ENCODE data around the gene ENO2.

Gene ENO2

GRCh38 chr12:6917491-6918231 lies 3.3 kb downstream of the ENO2 start:
- Histone ChIP-seq H3K4me3 (ENCODE audit: low read depth, low read length) (no peak overlapping the region), H3K9ac (ENCODE audit: low read length) (no peak overlapping the region), H3K27ac (ENCODE audit: low read depth, low read length) (no peak overlapping the region), H3K36me3 (ENCODE audit: control insufficient read depth, insufficient read depth, low read length) (peaks cover 50% of the 10 kb centered on the region), H3K9me3 (ENCODE audit: control insufficient read depth, insufficient read depth, low read depth, low read length) (no peaks in the 10 kb centered on the region), H3K4me1 (ENCODE audit: control insufficient read depth, insufficient read depth, low read length) (peaks cover 37% of the 10 kb centered on the region), H3K27me3 (ENCODE audit: control insufficient read depth, insufficient read depth, low read length) (peaks cover 4% of the 10 kb centered on the region; the same call in 1 of the 2 replicates)

GRCh38 chr12:6919588-6919987 lies 5.2 kb downstream of the ENO2 start:
- H3K9ac ChIP-seq (ENCODE audit: low read length), result no peak overlapping the region
- H3K36me3 ChIP-seq (ENCODE audit: control insufficient read depth, insufficient read depth, low read length), result peaks cover 61% of the 10 kb centered on the region
- H3K9me3 ChIP-seq (ENCODE audit: control insufficient read depth, insufficient read depth, low read depth, low read length), result no peaks in the 10 kb centered on the region
- H3K4me1 ChIP-seq (ENCODE audit: control insufficient read depth, insufficient read depth, low read length), result peaks cover 24% of the 10 kb centered on the region
- H3K4me3 ChIP-seq (ENCODE audit: low read depth, low read length), result no peak overlapping the region
- H3K27ac ChIP-seq (ENCODE audit: low read depth, low read length), result no peak overlapping the region
- H3K27me3 ChIP-seq (ENCODE audit: control insufficient read depth, insufficient read depth, low read length), result peaks cover 4% of the 10 kb centered on the region; the same call in 1 of the 2 replicates

- H3K9ac ChIP-seq (ENCODE audit: low read length), result no peak overlapping the region
- H3K27me3 ChIP-seq (ENCODE audit: control insufficient read depth, insufficient read depth, low read length), result no peaks in the 10 kb centered on the region
- H3K4me3 ChIP-seq (ENCODE audit: low read depth, low read length), result no peak overlapping the region
- no peak overlapping the region for H3K27ac ChIP-seq (ENCODE audit: low read depth, low read length)
- peaks cover 56% of the 10 kb centered on the region for H3K36me3 ChIP-seq (ENCODE audit: control insufficient read depth, insufficient read depth, low read length)
- peaks cover 28% of the 10 kb centered on the region for H3K4me1 ChIP-seq (ENCODE audit: control insufficient read depth, insufficient read depth, low read length)
- no peaks in the 10 kb centered on the region for H3K9me3 ChIP-seq (ENCODE audit: control insufficient read depth, insufficient read depth, low read depth, low read length)
These were observed 7.2 kb downstream of the ENO2 start for GRCh38 chr12:6921539-6921938.

GRCh38 chr12:6921996-6922946 lies 7.9 kb downstream of the ENO2 start:
- Histone ChIP-seq H3K27me3 (ENCODE audit: control insufficient read depth, insufficient read depth, low read length) (no peaks in the 10 kb centered on the region), H3K36me3 (ENCODE audit: control insufficient read depth, insufficient read depth, low read length) (peaks cover 48% of the 10 kb centered on the region), H3K4me1 (ENCODE audit: control insufficient read depth, insufficient read depth, low read length) (peaks cover 20% of the 10 kb centered on the region), H3K27ac (ENCODE audit: low read depth, low read length) (no peak overlapping the region), H3K9ac (ENCODE audit: low read length) (no peak overlapping the region), H3K9me3 (ENCODE audit: control insufficient read depth, insufficient read depth, low read depth, low read length) (no peaks in the 10 kb centered on the region), H3K4me3 (ENCODE audit: low read depth, low read length) (no peak overlapping the region)

GRCh38 chr12:6923003-6923732 lies 8.8 kb downstream of the ENO2 start:
- H3K36me3 ChIP-seq (ENCODE audit: control insufficient read depth, insufficient read depth, low read length), result peaks cover 43% of the 10 kb centered on the region
- no peaks in the 10 kb centered on the region for H3K9me3 ChIP-seq (ENCODE audit: control insufficient read depth, insufficient read depth, low read depth, low read length)
- H3K9ac ChIP-seq (ENCODE audit: low read length), result no peak overlapping the region
- no peaks in the 10 kb centered on the region for H3K27me3 ChIP-seq (ENCODE audit: control insufficient read depth, insufficient read depth, low read length)
- H3K27ac ChIP-seq (ENCODE audit: low read depth, low read length), result no peak overlapping the region
- H3K4me3 ChIP-seq (ENCODE audit: low read depth, low read length), result no peak overlapping the region
- peaks cover 20% of the 10 kb centered on the region for H3K4me1 ChIP-seq (ENCODE audit: control insufficient read depth, insufficient read depth, low read length)

- no peak overlapping the region for H3K9ac ChIP-seq (ENCODE audit: low read length)
- H3K27me3 ChIP-seq (ENCODE audit: control insufficient read depth, insufficient read depth, low read length), result no peaks in the 10 kb centered on the region
These were observed 9.5 kb downstream of the ENO2 start for GRCh38 chr12:6923851-6924250.

GRCh38 chr12:6925239-6925539 lies 10.8 kb downstream of the ENO2 start:
- Histone ChIP-seq H3K9me3 (ENCODE audit: control insufficient read depth, insufficient read depth, low read depth, low read length) (no peaks in the 10 kb centered on the region), H3K27ac (ENCODE audit: low read depth, low read length) (peak overlapping the region; percentile 63), H3K4me1 (ENCODE audit: control insufficient read depth, insufficient read depth, low read length) (peaks cover 32% of the 10 kb centered on the region), H3K36me3 (ENCODE audit: control insufficient read depth, insufficient read depth, low read length) (peaks cover 28% of the 10 kb centered on the region), H3K9ac (ENCODE audit: low read length) (peak overlapping the region; percentile 79), H3K4me3 (ENCODE audit: low read depth, low read length) (peak overlapping the region; percentile 62), H3K27me3 (ENCODE audit: control insufficient read depth, insufficient read depth, low read length) (no peaks in the 10 kb centered on the region)

More at GRCh38 chr12:6923851-6924250, 9.5 kb downstream of the ENO2 start:
- Histone ChIP-seq H3K9me3 (ENCODE audit: control insufficient read depth, insufficient read depth, low read depth, low read length) (no peaks in the 10 kb centered on the region), H3K36me3 (ENCODE audit: control insufficient read depth, insufficient read depth, low read length) (peaks cover 41% of the 10 kb centered on the region), H3K4me3 (ENCODE audit: low read depth, low read length) (no peak overlapping the region), H3K27ac (ENCODE audit: low read depth, low read length) (no peak overlapping the region), H3K4me1 (ENCODE audit: control insufficient read depth, insufficient read depth, low read length) (peaks cover 20% of the 10 kb centered on the region)

GRCh38 chr12:6925540-6926279 lies 11.3 kb downstream of the ENO2 start:
- H3K4me3 ChIP-seq (ENCODE audit: low read depth, low read length), result peak overlapping the region; percentile 62
- H3K27me3 ChIP-seq (ENCODE audit: control insufficient read depth, insufficient read depth, low read length), result no peaks in the 10 kb centered on the region
- H3K36me3 ChIP-seq (ENCODE audit: control insufficient read depth, insufficient read depth, low read length), result peaks cover 28% of the 10 kb centered on the region
- peaks cover 33% of the 10 kb centered on the region for H3K4me1 ChIP-seq (ENCODE audit: control insufficient read depth, insufficient read depth, low read length)
- no peaks in the 10 kb centered on the region for H3K9me3 ChIP-seq (ENCODE audit: control insufficient read depth, insufficient read depth, low read depth, low read length)
- peak overlapping the region; percentile 79 for H3K9ac ChIP-seq (ENCODE audit: low read length)
- peak overlapping the region; percentile 63 for H3K27ac ChIP-seq (ENCODE audit: low read depth, low read length)

- H3K4me3 ChIP-seq (ENCODE audit: low read depth, low read length), result peak within 1 kb of the TSS; percentile 89
- H3K4me1 ChIP-seq (ENCODE audit: control insufficient read depth, insufficient read depth, low read length), result peaks cover 37% of the 10 kb centered on the region
- peak within 1 kb of the TSS; percentile 84 for H3K9ac ChIP-seq (ENCODE audit: low read length)
- H3K27ac ChIP-seq (ENCODE audit: low read depth, low read length), result peak within 1 kb of the TSS; percentile 69; the same call in 1 of the 2 replicates
- no peaks in the 10 kb centered on the region for H3K27me3 ChIP-seq (ENCODE audit: control insufficient read depth, insufficient read depth, low read length)
- no peaks in the 10 kb centered on the region for H3K9me3 ChIP-seq (ENCODE audit: control insufficient read depth, insufficient read depth, low read depth, low read length)
- H3K36me3 ChIP-seq (ENCODE audit: control insufficient read depth, insufficient read depth, low read length), result peaks cover 17% of the 10 kb centered on the region
These were observed 13.1 kb downstream of the ENO2 start, which contains the start of gene ATN1 for GRCh38 chr12:6927379-6928021. Gene ATN1 (plus strand): TSS chr12:6927959. CDS start chr12:6934002, 6,043 bp downstream.
